Fibroblast of pulmonary artery (primary cell): ENCODE measurements around the gene CHSY1.

Source experiments
- DNase-seq: peaks from one replicate; pipeline ENCODE4 v3.0.0-alpha.2; 2010; ENCODE audit warnings: low read depth
- H3K4me3 ChIP-seq: replicated peaks from 2 replicates; pipeline ENCODE4 v1.5.1; 2011; ENCODE audit warnings: low read depth, mild to moderate bottlenecking, control low read depth, low read length, moderate library complexity
- CTCF ChIP-seq: IDR thresholded peaks from 2 replicates; pipeline ENCODE4 v1.5.1; 2011; ENCODE audit warnings: mild to moderate bottlenecking, control low read depth, low read length, inconsistent platforms; ENCODE audit errors: missing control alignments

Gene CHSY1

GRCh38 chr15:101233651-101234280 lies 18.1 kb downstream of the CHSY1 start:
- H3K4me3 ChIP-seq = no peak overlapping the region
- DNase-seq = no peak
- no peak for TF ChIP-seq CTCF

- TF ChIP-seq CTCF = no peak
- no peak overlapping the region for H3K4me3 ChIP-seq
- no peak for DNase-seq
Observed at GRCh38 chr15:101232677-101233076, 19.2 kb downstream of the CHSY1 start.

GRCh38 chr15:101228313-101228712 lies 23.5 kb downstream of the CHSY1 start:
- no peak for DNase-seq
- no peak overlapping the region for H3K4me3 ChIP-seq
- no peak for TF ChIP-seq CTCF

GRCh38 chr15:101225658-101226057 lies 26.2 kb downstream of the CHSY1 start:
- no peak for DNase-seq
- TF ChIP-seq CTCF = no peak
- no peak overlapping the region for H3K4me3 ChIP-seq

GRCh38 chr15:101221902-101222301 lies 29.9 kb downstream of the CHSY1 start:
- TF ChIP-seq CTCF = no peak
- no peak for DNase-seq

GRCh38 chr15:101220060-101220459 lies 31.8 kb downstream of the CHSY1 start:
- DNase-seq = no peak
- no peak overlapping the region for H3K4me3 ChIP-seq
- TF ChIP-seq CTCF = no peak

More at GRCh38 chr15:101221902-101222301, 29.9 kb downstream of the CHSY1 start:
- no peak overlapping the region for H3K4me3 ChIP-seq

- TF ChIP-seq CTCF = no peak
- no peak for DNase-seq
- H3K4me3 ChIP-seq = no peak overlapping the region
Observed at GRCh38 chr15:101219441-101219840, 32.4 kb downstream of the CHSY1 start.
